K562 (cell line): ENCODE data around the gene CSKMT. TPM values are rescaled to one million over a fixed set of nuclear protein-coding genes. Genes with fewer than 3 reads are reported as not detected.

Source experiments
- ATAC-seq: fragments of 200-7000 bp; cut with Tn5 transposase; 3 replicates; pipeline ENCODE4 v1.9.1; 2020; ENCODE audit warnings: moderate library complexity
- BruUV-seq: library from RNA; stranded (reverse); fragments of 400-500 nt; replicated peaks from 2 replicates; lab custom pipeline; 2021; lab: Mats Ljungman, UMichigan
- CTCF ChIA-PET: fragments of 300-600 bp; formaldehyde crosslinking; extraction: SDS; loops from one replicate; lab custom pipeline; 2021; ENCODE audit warnings: low intra/inter-chr PET ratio; lab: Yijun Ruan, JAX
- POLR2A ChIA-PET: fragments of 300-600, 350-650 bp; sonication (Branson Sonifier 250); formaldehyde crosslinking; extraction: SDS; loops from one replicate; lab custom pipeline; 2021; ENCODE audit warnings: antibody characterized with exemption, inconsistent platforms; lab: Yijun Ruan, JAX
- DNase-seq, 4 experiments: peaks; one replicate each; pipeline versions ENCODE4 v3.0.0 to v3.0.0-alpha.2; 2011 to 2018; ENCODE audit warnings: low spot score in 3 of 4, mixed read lengths in 3 of 4; ENCODE audit errors: extremely low read depth in 1 of 4
- FAIRE-seq: peaks from 2 replicates; lab custom pipeline; 2011; peaks lifted over from hg19 to GRCh38; lab: Jason Lieb, UNC
- H2AFZ ChIP-seq: 2 replicates; pipeline ENCODE4 v1.6.0; 2011; ENCODE audit warnings: low read depth, low read length, control low read depth, inconsistent platforms
- H3K27ac ChIP-seq: fragments of 200-600 bp; 3 replicates; pipeline ENCODE4 v1.8.0; 2011; ENCODE audit warnings: low read depth, mild to moderate bottlenecking, control low read depth, inconsistent platforms, low read length, moderate library complexity, mixed read lengths; ENCODE audit errors: extremely low read depth
- H3K27me3 ChIP-seq, 2 experiments: fragments of 300-600 bp in 1 of 2; 2 replicates in 1 of 2; 3 replicates in 1 of 2; pipeline versions ENCODE4 v1.6.0 to v1.8.0; 2011; ENCODE audit warnings: inconsistent platforms in 2 of 2, low read length in 2 of 2, mild to moderate bottlenecking in 1 of 2, mixed read lengths in 1 of 2, moderate library complexity in 1 of 2; ENCODE audit not compliant: control insufficient read depth in 2 of 2, insufficient read depth in 2 of 2
- H3K36me3 ChIP-seq: fragments of 300-600 bp; 3 replicates; pipeline ENCODE4 v1.8.0; 2011; ENCODE audit warnings: mild to moderate bottlenecking, low read length, inconsistent platforms; ENCODE audit not compliant: control insufficient read depth, insufficient read depth
- H3K4me1 ChIP-seq, 2 experiments: fragments of 200-600 bp in 1 of 2; replicated peaks in 1 of 2; 2 replicates in 1 of 2; 3 replicates in 1 of 2; pipeline versions ENCODE4 v1.5.1 to v1.8.0; 2011; ENCODE audit warnings: inconsistent platforms in 2 of 2, low read length in 2 of 2, mild to moderate bottlenecking in 1 of 2, mixed read lengths in 1 of 2, moderate library complexity in 1 of 2; ENCODE audit not compliant: control insufficient read depth in 2 of 2, insufficient read depth in 2 of 2
- H3K4me2 ChIP-seq: 2 replicates; pipeline ENCODE4 v1.6.1; 2011; ENCODE audit warnings: low read length, control low read depth, inconsistent platforms, mixed read lengths; ENCODE audit not compliant: insufficient read depth
- H3K4me3 ChIP-seq: fragments of 200-600 bp; sonication (generic), shearing (Covaris generic); 2 replicates; pipeline ENCODE4 v1.5.1; 2016; ENCODE audit warnings: control low read depth, inconsistent platforms
- H3K79me2 ChIP-seq: fragments of 200-600 bp; 3 replicates; pipeline ENCODE4 v1.8.0; 2011; ENCODE audit warnings: low read length, inconsistent platforms; ENCODE audit not compliant: control insufficient read depth, insufficient read depth
- H3K9ac ChIP-seq, 2 experiments: 2 replicates each; pipeline versions ENCODE4 v1.6.0 to v1.6.1; 2011; ENCODE audit warnings: low read depth in 2 of 2, low read length in 2 of 2, control low read depth in 1 of 2, inconsistent platforms in 1 of 2, mild to moderate bottlenecking in 1 of 2, mixed read lengths in 1 of 2; ENCODE audit not compliant: insufficient read depth in 1 of 2
- H3K9me1 ChIP-seq: one replicate; pipeline ENCODE4 v1.6.0; 2011; ENCODE audit warnings: inconsistent platforms, mild to moderate bottlenecking, low read length, moderate library complexity; ENCODE audit not compliant: control insufficient read depth, insufficient read depth
- H3K9me3 ChIP-seq: replicated peaks from 2 replicates; pipeline ENCODE4 v1.5.1; 2011; ENCODE audit warnings: low read depth, low read length, inconsistent platforms; ENCODE audit not compliant: control insufficient read depth, insufficient read depth
- H4K20me1 ChIP-seq: replicated peaks from 2 replicates; pipeline ENCODE4 v1.6.1; 2011; ENCODE audit warnings: low read length, inconsistent platforms, mixed read lengths; ENCODE audit not compliant: control insufficient read depth, insufficient read depth
- BCOR ChIP-seq: fragments of 450-650 bp; IDR thresholded peaks from 2 replicates; pipeline ENCODE4 v1.6.1; 2016
- CBX1 ChIP-seq: sonication (generic); IDR thresholded peaks from 2 replicates; pipeline ENCODE4 v1.6.1; 2016; ENCODE audit warnings: antibody characterized with exemption, low read depth, mild to moderate bottlenecking
- CHCHD3 ChIP-seq: fragments of 250-450 bp; sonication (Bioruptor Pico); IDR thresholded peaks from 2 replicates; pipeline ENCODE4 v2.1.2; 2022; ENCODE audit warnings: mild to moderate bottlenecking
- ELF4 ChIP-seq: fragments of 450-650 bp; formaldehyde crosslinking; IDR thresholded peaks from 2 replicates; pipeline ENCODE4 v1.4.0; 2022; ENCODE audit warnings: missing genetic modification characterization
- FOXK1 ChIP-seq: sonication (generic); formaldehyde crosslinking; IDR thresholded peaks from 2 replicates; pipeline ENCODE4 v1.8.0; 2022; ENCODE audit warnings: missing genetic modification reagents, mild to moderate bottlenecking, borderline replicate concordance
- HLTF ChIP-seq: fragments of 450-650 bp; IDR thresholded peaks from 2 replicates; pipeline ENCODE4 v1.6.1; 2016
- IRF2 ChIP-seq: sonication (generic); formaldehyde crosslinking; IDR thresholded peaks from 2 replicates; pipeline ENCODE4 v1.8.1; 2022; ENCODE audit warnings: mild to moderate bottlenecking, missing genetic modification reagents
- MED1 ChIP-seq: sonication (generic); formaldehyde crosslinking; IDR thresholded peaks from 2 replicates; pipeline ENCODE4 v1.8.1; 2023; ENCODE audit warnings: missing genetic modification reagents, borderline replicate concordance
- MIER1 ChIP-seq: fragments of 450-650 bp; IDR thresholded peaks from 2 replicates; pipeline ENCODE4 v1.6.1; 2016; ENCODE audit warnings: antibody characterized with exemption, mild to moderate bottlenecking, low read depth
- SMARCA4 ChIP-seq: fragments of 450-650 bp; IDR thresholded peaks from 2 replicates; pipeline ENCODE4 v1.6.1; 2016
- TBP ChIP-seq: optimal IDR thresholded peaks from 2 replicates; pipeline ENCODE3; 2011; ENCODE audit warnings: low read depth, low read length, improper control_type of control experiment
- TRIM28 ChIP-seq: fragments of 450-650 bp; IDR thresholded peaks from 2 replicates; pipeline ENCODE4 v1.6.1; 2017
- ZBTB26 ChIP-seq: fragments of 450-650 bp; formaldehyde crosslinking; IDR thresholded peaks from 2 replicates; pipeline ENCODE4 v1.4.0; 2022; ENCODE audit warnings: missing genetic modification characterization
- ZC3H8 ChIP-seq: fragments of 450-650 bp; IDR thresholded peaks from 2 replicates; pipeline ENCODE4 v1.6.1; 2017
- ZFP36 ChIP-seq: fragments of 150-350 bp; IDR thresholded peaks from 2 replicates; pipeline ENCODE4 v1.6.1; 2018; ENCODE audit warnings: low read length, low read depth; ENCODE audit not compliant: partially characterized antibody
- ZNF316 ChIP-seq: fragments of 450-650 bp; IDR thresholded peaks from 2 replicates; pipeline ENCODE4 v1.6.1; 2016
- ZNF436 ChIP-seq: fragments of 250-450, 450-650 bp; sonication (Bioruptor Pico); formaldehyde crosslinking; IDR thresholded peaks from 2 replicates; pipeline ENCODE4 v1.7.0; 2020; ENCODE audit warnings: mild to moderate bottlenecking
- ZNF75A ChIP-seq: fragments of 450-650 bp; formaldehyde crosslinking; IDR thresholded peaks from 2 replicates; pipeline ENCODE4 v1.4.0; 2020; ENCODE audit warnings: mild to moderate bottlenecking
- ZNF764 ChIP-seq: fragments of 250-450 bp; sonication (Bioruptor Pico); IDR thresholded peaks from 2 replicates; pipeline ENCODE4 v1.4.0; 2020; ENCODE audit warnings: low read depth, mild to moderate bottlenecking, moderate library complexity
- WGBS: fragments of 100-300 bp; shearing (Covaris generic); methylation state at CpG from one replicate; pipeline ENCODE4 v1.1.6; 2016; ENCODE audit warnings: low coverage, mixed read lengths; ENCODE audit not compliant: insufficient coverage; ENCODE audit errors: missing lambda C conversion rate; 5-methylcytosine and 5-hydroxymethylcytosine counted together
- in situ Hi-C: fragments of 300-500 bp; cut with MboI; formaldehyde crosslinking; loops from 4 replicates; pipeline ENCODE4 v1.15.0; 2018; ENCODE audit warnings: inconsistent platforms, mixed read lengths
- intact Hi-C: fragments of 100-400 bp; cut with micrococcal nuclease; formaldehyde crosslinking; loops from 2 replicates; pipeline ENCODE4 v1.14.2; 2022
- polyA plus RNA-seq, 8 experiments: library from polyadenylated mRNA; depleted of rRNA in 4 of 8; stranded (reverse) in 5 of 8; unstranded in 3 of 8; fragments of >200 nt; fragmentation: Nextera tagmentation in 2 of 8; fragmentation: Illumina TruSeq in 1 of 8; extraction: Ambion mirVana in 2 of 8; extraction: Trizol in 1 of 8; gene quantifications; 2 replicates each; pipeline versions ENCODE4 v1.2.1 to v1.2.3, GENCODE V29; 2011 to 2014; ENCODE audit warnings: inconsistent platforms in 1 of 8, missing spikeins in 1 of 8
- total RNA-seq, 7 experiments: library from RNA; depleted of rRNA in 6 of 7; stranded (reverse); fragments of >200 nt in 6 of 7; fragmentation: Illumina TruSeq in 2 of 7; extraction: Trizol in 2 of 7; gene quantifications; 2 replicates each; pipeline versions ENCODE4 v1.2.1 to v1.2.3, GENCODE V29; 2011 to 2021; ENCODE audit warnings: low replicate concordance in 1 of 7
- TF ChIP-seq, protein P1 (sequence below), 2 experiments: fragments of 450-650 bp; conservative IDR thresholded peaks; 2 replicates each; pipeline ENCODE4 v1.6.1; 2017; ENCODE audit warnings: mild to moderate bottlenecking in 2 of 2, moderate library complexity in 2 of 2

The CSKMT gene
- total and polyA plus RNA-seq, 9 of the 15 experiments (the other 6 are each of a cell fraction or from before 2014, with no cell fraction given): 10.3 to 108 (median 27.2) TPM

- Histone ChIP-seq H3K27me3 (no peaks in the 10 kb centered on the region), H3K4me3 (peak overlapping the region; percentile 73), H3K36me3 (peaks cover 34% of the 10 kb centered on the region; the same call in 2 of the 3 replicates), H3K9me3 (no peaks in the 10 kb centered on the region), H3K9ac (peak overlapping the region; percentile 85 to 93), H3K4me2 (peak overlapping the region; percentile 93), H3K4me1 (peaks cover 12 to 18% of the 10 kb centered on the region in 2 experiments; a peak in 4 of 5 replicates), H4K20me1 (no peaks in the 10 kb centered on the region), H3K27ac (peak overlapping the region; percentile 84), H3K9me1 (no peaks in the 10 kb centered on the region), H3K79me2 (peaks cover 20% of the 10 kb centered on the region), H2AFZ (peak overlapping the region; percentile 79)
- BruUV-seq: TSS peak; percentile 55
- TF ChIP-seq CHCHD3 (CRISPR knock-in tag): no peak
- 0 out of 2 replicates have a peak, but pooled peaks have one; percentile 36 for TF ChIP-seq FOXK1 (CRISPR knock-in tag)
- TF ChIP-seq ZNF436 (CRISPR knock-in tag): 0 out of 2 replicates have a peak, but pooled peaks have one; percentile 12
- TF ChIP-seq ZNF75A (CRISPR knock-in tag): no peak
- TF ChIP-seq CBX1: 0 out of 2 replicates have a peak, but pooled peaks have one; percentile 31
- peak; percentile 69 for TF ChIP-seq ZNF316
- 0 out of 2 replicates have a peak, but pooled peaks have one; percentile 46 for TF ChIP-seq ZBTB26 (CRISPR knock-in tag)
- peak; percentile 61; the same call in 1 of the 2 replicates for TF ChIP-seq BCOR
- TF ChIP-seq, protein P1, sequence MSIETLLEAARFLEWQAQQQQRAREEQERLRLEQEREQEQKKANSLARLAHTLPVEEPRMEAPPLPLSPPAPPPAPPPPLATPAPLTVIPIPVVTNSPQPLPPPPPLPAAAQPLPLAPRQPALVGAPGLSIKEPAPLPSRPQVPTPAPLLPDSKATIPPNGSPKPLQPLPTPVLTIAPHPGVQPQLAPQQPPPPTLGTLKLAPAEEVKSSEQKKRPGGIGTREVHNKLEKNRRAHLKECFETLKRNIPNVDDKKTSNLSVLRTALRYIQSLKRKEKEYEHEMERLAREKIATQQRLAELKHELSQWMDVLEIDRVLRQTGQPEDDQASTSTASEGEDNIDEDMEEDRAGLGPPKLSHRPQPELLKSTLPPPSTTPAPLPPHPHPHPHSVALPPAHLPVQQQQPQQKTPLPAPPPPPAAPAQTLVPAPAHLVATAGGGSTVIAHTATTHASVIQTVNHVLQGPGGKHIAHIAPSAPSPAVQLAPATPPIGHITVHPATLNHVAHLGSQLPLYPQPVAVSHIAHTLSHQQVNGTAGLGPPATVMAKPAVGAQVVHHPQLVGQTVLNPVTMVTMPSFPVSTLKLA (conservative IDR thresholded peaks at IDR 0.05): no peak
- TF ChIP-seq HLTF: no peak
- TF ChIP-seq IRF2 (CRISPR knock-in tag): no peak
- TF ChIP-seq TRIM28: 0 out of 2 replicates have a peak, but pooled peaks have one; percentile 48
- TF ChIP-seq SMARCA4: 0 out of 2 replicates have a peak, but pooled peaks have one; percentile 15
- TF ChIP-seq TBP: peak; percentile 17
- peak; percentile 93 for TF ChIP-seq ZFP36
- 0 out of 2 replicates have a peak, but pooled peaks have one; percentile 32 for TF ChIP-seq ZC3H8
- no peak for TF ChIP-seq MED1
- TF ChIP-seq ELF4: 0 out of 2 replicates have a peak, but pooled peaks have one; percentile 29
- TF ChIP-seq MIER1: peak; percentile 40; the same call in 1 of the 2 replicates
- TF ChIP-seq ZNF764: no peak
- WGBS: 11% methylated on average over 8 of the region's 8 CpGs
- intact Hi-C loops: no loop called here
- no peak for FAIRE-seq
- ChIA-PET CTCF (interaction anchor here (1.6 kb wide), 1 partner anchor 9 kb away, joined by 14 read pairs; the partner anchor contains the start of gene EML3), POLR2A (interaction anchor here (0.9 to 2.6 kb wide), 14 partner anchors 9 to 234 kb away, joined by 3 to 24 read pairs (median 4); partner anchors contain the start of genes C11orf98, CSKMT, EML3 and GANAB)
- no peak for DNase-seq
- in situ Hi-C loops: loop anchor here (10.0 kb wide), 1 partner anchor 1196 kb away; the partner anchor contains the start of gene CPSF7
- no peak for ATAC-seq
These were observed 44.0 kb upstream of the CSKMT start for GRCh38 chr11:62621027-62621566.
